H9 (cell line): ENCODE results near the gene PARP3. TPM values are rescaled to one million over a fixed set of nuclear protein-coding genes. Genes with fewer than 3 reads are reported as not detected.

Experiments used
- DNase-seq: peaks from one replicate; pipeline ENCODE4 v3.0.0-alpha.2; 2017
- H2AFZ ChIP-seq: one replicate; pipeline ENCODE4 v1.6.1; 2013; ENCODE audit warnings: mild to moderate bottlenecking, low read length, control low read depth, moderate library complexity
- H2AK5ac ChIP-seq: 2 replicates; pipeline ENCODE4 v1.6.1; 2013; ENCODE audit warnings: low read length, control low read depth, mixed read lengths; ENCODE audit not compliant: insufficient read length
- H2BK120ac ChIP-seq: one replicate; pipeline ENCODE4 v1.6.1; 2013; ENCODE audit warnings: low read depth, mild to moderate bottlenecking, low read length, control low read depth, inconsistent platforms; ENCODE audit not compliant: poor library complexity, severe bottlenecking
- H2BK12ac ChIP-seq: 2 replicates; pipeline ENCODE4 v1.6.1; 2013; ENCODE audit warnings: low read length, control low read depth, mixed read lengths, low read depth; ENCODE audit not compliant: insufficient read length
- H2BK15ac ChIP-seq: 2 replicates; pipeline ENCODE4 v1.6.1; 2013; ENCODE audit warnings: low read depth, low read length, control low read depth
- H2BK20ac ChIP-seq: one replicate; pipeline ENCODE4 v1.6.1; 2013; ENCODE audit warnings: low read depth, mild to moderate bottlenecking, low read length, control low read depth, inconsistent platforms; ENCODE audit not compliant: poor library complexity, severe bottlenecking
- H2BK5ac ChIP-seq: 2 replicates; pipeline ENCODE4 v1.6.1; 2013; ENCODE audit warnings: low read length, control low read depth, mixed read lengths; ENCODE audit not compliant: insufficient read length
- H3K14ac ChIP-seq: 2 replicates; pipeline ENCODE4 v1.6.1; 2013; ENCODE audit warnings: low read length, control low read depth; ENCODE audit not compliant: insufficient read depth
- H3K18ac ChIP-seq: 2 replicates; pipeline ENCODE4 v1.6.1; 2013; ENCODE audit warnings: low read depth, mild to moderate bottlenecking, mixed read lengths, low read length, control low read depth; ENCODE audit not compliant: insufficient read length
- H3K23ac ChIP-seq: 2 replicates; pipeline ENCODE4 v1.6.1; 2013; ENCODE audit warnings: low read length, control low read depth, mixed read lengths, low read depth; ENCODE audit not compliant: insufficient read length
- H3K23me2 ChIP-seq: 2 replicates; pipeline ENCODE4 v1.6.1; 2013; ENCODE audit warnings: low read depth, mild to moderate bottlenecking, mixed read lengths, low read length, control low read depth; ENCODE audit not compliant: insufficient read length, poor library complexity, severe bottlenecking
- H3K27ac ChIP-seq: 2 replicates; pipeline ENCODE4 v1.5.1; 2013; ENCODE audit warnings: low read length, control low read depth, mixed read lengths, low read depth; ENCODE audit not compliant: insufficient read length
- H3K27me3 ChIP-seq: 2 replicates; pipeline ENCODE4 v1.6.1; 2013; ENCODE audit warnings: low read length, control low read depth, inconsistent platforms; ENCODE audit not compliant: insufficient read depth
- H3K4ac ChIP-seq: 2 replicates; pipeline ENCODE4 v1.6.1; 2013; ENCODE audit warnings: low read depth, mild to moderate bottlenecking, control low read depth, inconsistent platforms, low read length, moderate library complexity
- H3K4me1 ChIP-seq: 2 replicates; pipeline ENCODE4 v1.6.1; 2013; ENCODE audit warnings: low read length, control low read depth, inconsistent platforms; ENCODE audit not compliant: insufficient read depth
- H3K4me2 ChIP-seq: 2 replicates; pipeline ENCODE4 v1.6.1; 2013; ENCODE audit warnings: low read length, control low read depth, mixed read lengths; ENCODE audit not compliant: insufficient read length, insufficient read depth
- H3K56ac ChIP-seq: 2 replicates; pipeline ENCODE4 v1.6.1; 2013; ENCODE audit warnings: low read depth, mild to moderate bottlenecking, mixed read lengths, low read length, control low read depth; ENCODE audit not compliant: insufficient read length
- H3K79me1 ChIP-seq: 2 replicates; pipeline ENCODE4 v1.6.1; 2013; ENCODE audit warnings: low read depth, mild to moderate bottlenecking, moderate library complexity, low read length, control low read depth, inconsistent platforms; ENCODE audit not compliant: insufficient read depth, poor library complexity, severe bottlenecking
- H3K79me2 ChIP-seq: 2 replicates; pipeline ENCODE4 v1.6.1; 2013; ENCODE audit warnings: low read length, control low read depth, inconsistent platforms; ENCODE audit not compliant: insufficient read depth
- H3K9ac ChIP-seq: 2 replicates; pipeline ENCODE4 v1.6.1; 2013; ENCODE audit warnings: low read length, control low read depth, mixed read lengths; ENCODE audit not compliant: insufficient read length; ENCODE audit errors: extremely low read depth
- H3K9me3 ChIP-seq: one replicate; pipeline ENCODE4 v1.6.1; 2013; ENCODE audit warnings: low read depth, low read length, inconsistent platforms; ENCODE audit not compliant: control insufficient read depth
- H3T11ph ChIP-seq: one replicate; pipeline ENCODE4 v1.6.1; 2013; ENCODE audit warnings: mild to moderate bottlenecking, low read length, control low read depth, inconsistent platforms
- H4K20me1 ChIP-seq: one replicate; pipeline ENCODE4 v1.6.1; 2013; ENCODE audit not compliant: control insufficient read depth, insufficient read length, insufficient read depth
- H4K5ac ChIP-seq: 2 replicates; pipeline ENCODE4 v1.6.1; 2013; ENCODE audit warnings: low read depth, mild to moderate bottlenecking, mixed read lengths, low read length, control low read depth; ENCODE audit not compliant: insufficient read length
- H4K8ac ChIP-seq: replicated peaks from 2 replicates; pipeline ENCODE4 v1.6.1; 2013; ENCODE audit warnings: low read length, control low read depth, mixed read lengths, low read depth; ENCODE audit not compliant: insufficient read length
- H4K91ac ChIP-seq: 2 replicates; pipeline ENCODE4 v1.6.1; 2013; ENCODE audit warnings: low read depth, mild to moderate bottlenecking, moderate library complexity, mixed read lengths, low read length, control low read depth; ENCODE audit not compliant: insufficient read length
- H3K27ac Mint-ChIP-seq, 3 experiments: 2 replicates in 2 of 3; 3 replicates in 1 of 3; pipeline ENCODE4 v1.8.0; 2020 to 2021; ENCODE audit warnings: mixed read lengths in 3 of 3, mild to moderate bottlenecking in 1 of 3, moderate library complexity in 1 of 3
- H3K27me3 Mint-ChIP-seq: 2 replicates; pipeline ENCODE4 v1.8.0; 2021; ENCODE audit warnings: low read depth, mild to moderate bottlenecking, moderate library complexity, mixed read lengths
- H3K36me3 Mint-ChIP-seq, 3 experiments: 2 replicates in 2 of 3; 3 replicates in 1 of 3; pipeline ENCODE4 v1.8.0; 2020 to 2021; ENCODE audit warnings: low read depth in 3 of 3, mixed read lengths in 3 of 3; ENCODE audit not compliant: insufficient read depth in 1 of 3
- H3K4me1 Mint-ChIP-seq, 2 experiments: 2 replicates each; pipeline ENCODE4 v1.8.0; 2020; ENCODE audit warnings: mixed read lengths in 2 of 2
- H3K4me3 Mint-ChIP-seq, 2 experiments: 2 replicates in 1 of 2; 3 replicates in 1 of 2; pipeline ENCODE4 v1.8.0; 2020 to 2021; ENCODE audit warnings: mild to moderate bottlenecking in 2 of 2, mixed read lengths in 2 of 2, moderate library complexity in 1 of 2
- H3K9me3 Mint-ChIP-seq, 2 experiments: 2 replicates in 1 of 2; 3 replicates in 1 of 2; pipeline ENCODE4 v1.8.0; 2020; ENCODE audit warnings: mild to moderate bottlenecking in 2 of 2, mixed read lengths in 2 of 2, moderate library complexity in 1 of 2
- WGBS: extraction: QIAGEN DNeasy Blood & Tissue Kit; methylation state at CpG from one replicate; pipeline ENCODE4 v1.1.7; 2013; ENCODE audit warnings: missing lambda C conversion rate, low lambda C conversion rate, mixed read lengths; ENCODE audit not compliant: insufficient read length; ENCODE audit errors: extremely low coverage; 5-methylcytosine and 5-hydroxymethylcytosine counted together
- total RNA-seq: library from RNA; stranded (reverse); gene quantifications from 2 replicates; pipeline ENCODE4 v1.2.1, GENCODE V29; 2021
- TF ChIP-seq, protein P1 (sequence below): fragments of 200-600 bp; sonication (generic); conservative IDR thresholded peaks from 3 replicates; pipeline ENCODE4 v1.8.0; 2021; ENCODE audit warnings: antibody characterized with exemption, mild to moderate bottlenecking

PARP3 gene
- total RNA-seq, 1 experiment from 2014 or later, result 1.3 TPM

GRCh38 chr3:51908026-51908425 lies 34.1 kb upstream of the PARP3 start:
- no peak overlapping the region for H3K23ac ChIP-seq
- H3K79me2 ChIP-seq, result no peaks in the 10 kb centered on the region
- H3K23me2 ChIP-seq, result no peaks in the 10 kb centered on the region
- no peak for DNase-seq
- H4K8ac ChIP-seq, result no peak overlapping the region
- TF ChIP-seq, protein P1, sequence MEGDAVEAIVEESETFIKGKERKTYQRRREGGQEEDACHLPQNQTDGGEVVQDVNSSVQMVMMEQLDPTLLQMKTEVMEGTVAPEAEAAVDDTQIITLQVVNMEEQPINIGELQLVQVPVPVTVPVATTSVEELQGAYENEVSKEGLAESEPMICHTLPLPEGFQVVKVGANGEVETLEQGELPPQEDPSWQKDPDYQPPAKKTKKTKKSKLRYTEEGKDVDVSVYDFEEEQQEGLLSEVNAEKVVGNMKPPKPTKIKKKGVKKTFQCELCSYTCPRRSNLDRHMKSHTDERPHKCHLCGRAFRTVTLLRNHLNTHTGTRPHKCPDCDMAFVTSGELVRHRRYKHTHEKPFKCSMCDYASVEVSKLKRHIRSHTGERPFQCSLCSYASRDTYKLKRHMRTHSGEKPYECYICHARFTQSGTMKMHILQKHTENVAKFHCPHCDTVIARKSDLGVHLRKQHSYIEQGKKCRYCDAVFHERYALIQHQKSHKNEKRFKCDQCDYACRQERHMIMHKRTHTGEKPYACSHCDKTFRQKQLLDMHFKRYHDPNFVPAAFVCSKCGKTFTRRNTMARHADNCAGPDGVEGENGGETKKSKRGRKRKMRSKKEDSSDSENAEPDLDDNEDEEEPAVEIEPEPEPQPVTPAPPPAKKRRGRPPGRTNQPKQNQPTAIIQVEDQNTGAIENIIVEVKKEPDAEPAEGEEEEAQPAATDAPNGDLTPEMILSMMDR, result no peak
- no peak overlapping the region for H2BK120ac ChIP-seq
- H3K4me3 Mint-ChIP-seq, result no peak overlapping the region
- no peak overlapping the region for H2BK5ac ChIP-seq
- no peak overlapping the region for H2AK5ac ChIP-seq
- no peak overlapping the region for H3K18ac ChIP-seq
- no peak overlapping the region for H3K4me2 ChIP-seq
- no peak overlapping the region for H4K91ac ChIP-seq
- no peaks in the 10 kb centered on the region for H3K4me1 ChIP-seq
- no peak overlapping the region for H3K9ac ChIP-seq
- no peak overlapping the region for H3K56ac ChIP-seq
- H3K27ac ChIP-seq, result no peak overlapping the region
- H3K27ac Mint-ChIP-seq, result no peak overlapping the region
- no peak overlapping the region for H2BK12ac ChIP-seq
- H4K20me1 ChIP-seq, result no peaks in the 10 kb centered on the region
- peaks cover 0 to 3% of the 10 kb centered on the region in 2 experiments; a peak in 2 of 4 replicates for H3K4me1 Mint-ChIP-seq
- peaks cover 28 to 37% of the 10 kb centered on the region in 2 experiments for H3K9me3 Mint-ChIP-seq
- no peak overlapping the region for H2BK20ac ChIP-seq
- H3K27me3 Mint-ChIP-seq, result peaks cover 10% of the 10 kb centered on the region
- no peaks in the 10 kb centered on the region for H3K79me1 ChIP-seq
- no peaks in the 10 kb centered on the region for H3K27me3 ChIP-seq
- H3K14ac ChIP-seq, result no peak overlapping the region
- H3K4ac ChIP-seq, result no peak overlapping the region
- no CpG with 5 or more reads among the region's 4 CpGs for WGBS
- no peak overlapping the region for H4K5ac ChIP-seq
- H2BK15ac ChIP-seq, result no peak overlapping the region
- H3T11ph ChIP-seq, result no peak overlapping the region
- H3K36me3 Mint-ChIP-seq, result peaks cover 13 to 33% (median 18%) of the 10 kb centered on the region in 3 experiments; a peak in 6 of 7 replicates
- H3K9me3 ChIP-seq, result no peaks in the 10 kb centered on the region
- H2AFZ ChIP-seq, result no peak overlapping the region
